BLaER1 (cell line): Measurements from ENCODE around the gene IPCEF1.
"Not testable (repeated sequence)": the region's sequence is repeated elsewhere in the genome, so short reads cannot be mapped to it uniquely, and the experiment has no call there.

ENCODE experiments used
- H3K27ac ChIP-seq: shearing (Covaris generic); formaldehyde crosslinking; 2 replicates; pipeline ENCODE4 v1.8.1; 2022
- H3K27me3 ChIP-seq: shearing (Covaris generic); formaldehyde crosslinking; 2 replicates; pipeline ENCODE4 v1.8.1; 2022
- H3K36me3 ChIP-seq: shearing (Covaris generic); formaldehyde crosslinking; 2 replicates; pipeline ENCODE4 v1.8.1; 2022
- H3K4me1 ChIP-seq: shearing (Covaris generic); formaldehyde crosslinking; 2 replicates; pipeline ENCODE4 v1.8.1; 2022
- H3K4me2 ChIP-seq: shearing (Covaris generic); formaldehyde crosslinking; 2 replicates; pipeline ENCODE4 v1.8.1; 2022
- H3K4me3 ChIP-seq: shearing (Covaris generic); formaldehyde crosslinking; 2 replicates; pipeline ENCODE4 v1.8.1; 2022
- H3K9ac ChIP-seq: shearing (Covaris generic); formaldehyde crosslinking; 2 replicates; pipeline ENCODE4 v1.8.1; 2022
- H3K9me3 ChIP-seq: shearing (Covaris generic); formaldehyde crosslinking; 2 replicates; pipeline ENCODE4 v1.8.1; 2022
- H4K20me1 ChIP-seq: shearing (Covaris generic); formaldehyde crosslinking; 2 replicates; pipeline ENCODE4 v1.8.1; 2022
- Cebpa-rat ChIP-seq: shearing (Covaris generic); IDR thresholded peaks from 2 replicates; pipeline ENCODE4 v1.8.1; 2022

IPCEF1 gene

GRCh38 chr6:154197196-154197860 lies 159.3 kb downstream of the IPCEF1 start:
- no peak overlapping the region for H3K4me2 ChIP-seq
- H3K4me3 ChIP-seq = no peak overlapping the region
- H3K9ac ChIP-seq = no peak overlapping the region
- TF ChIP-seq Cebpa-rat = no peak
- peaks cover 8% of the 10 kb centered on the region; the same call in 1 of the 2 replicates for H3K9me3 ChIP-seq
- H3K4me1 ChIP-seq = peaks cover 6% of the 10 kb centered on the region; the same call in 1 of the 2 replicates
- H3K36me3 ChIP-seq = no peaks in the 10 kb centered on the region
- H4K20me1 ChIP-seq = no peaks in the 10 kb centered on the region
- no peak overlapping the region for H3K27ac ChIP-seq
- no peaks in the 10 kb centered on the region for H3K27me3 ChIP-seq

GRCh38 chr6:154196333-154196885 lies 160.2 kb downstream of the IPCEF1 start:
- no peak for TF ChIP-seq Cebpa-rat
- no peaks in the 10 kb centered on the region for H3K27me3 ChIP-seq
- peaks cover 6% of the 10 kb centered on the region; the same call in 1 of the 2 replicates for H3K4me1 ChIP-seq
- H3K9me3 ChIP-seq = peaks cover 8% of the 10 kb centered on the region; the same call in 1 of the 2 replicates
- H3K36me3 ChIP-seq = no peaks in the 10 kb centered on the region
- no peak overlapping the region for H3K9ac ChIP-seq
- no peaks in the 10 kb centered on the region for H4K20me1 ChIP-seq
- H3K4me2 ChIP-seq = no peak overlapping the region
- no peak overlapping the region for H3K27ac ChIP-seq
- no peak overlapping the region for H3K4me3 ChIP-seq

GRCh38 chr6:154187714-154188113 lies 168.9 kb downstream of the IPCEF1 start:
- no peak overlapping the region for H3K9ac ChIP-seq
- no peak for TF ChIP-seq Cebpa-rat
- no peaks in the 10 kb centered on the region for H3K36me3 ChIP-seq
- no peaks in the 10 kb centered on the region for H4K20me1 ChIP-seq
- H3K9me3 ChIP-seq = peaks cover 4% of the 10 kb centered on the region; the same call in 1 of the 2 replicates
- no peak overlapping the region for H3K4me2 ChIP-seq
- H3K27ac ChIP-seq = no peak overlapping the region
- no peak overlapping the region for H3K4me3 ChIP-seq
- H3K27me3 ChIP-seq = no peaks in the 10 kb centered on the region
- H3K4me1 ChIP-seq = no peaks in the 10 kb centered on the region

- Histone ChIP-seq H3K27me3 (no peaks in the 10 kb centered on the region), H3K4me1 (no peaks in the 10 kb centered on the region), H3K36me3 (no peaks in the 10 kb centered on the region), H3K27ac (no peak overlapping the region), H4K20me1 (no peaks in the 10 kb centered on the region), H3K9me3 (peaks cover 3% of the 10 kb centered on the region; the same call in 1 of the 2 replicates), H3K4me2 (no peak overlapping the region), H3K4me3 (no peak overlapping the region), H3K9ac (no peak overlapping the region)
- no peak for TF ChIP-seq Cebpa-rat
Measured at GRCh38 chr6:154187203-154187602, 169.4 kb downstream of the IPCEF1 start.

- Histone ChIP-seq H3K36me3 (no peaks in the 10 kb centered on the region), H3K4me1 (no peaks in the 10 kb centered on the region), H3K27me3 (no peaks in the 10 kb centered on the region), H3K9me3 (peaks cover 7% of the 10 kb centered on the region), H3K9ac (no peak overlapping the region), H3K4me3 (no peak overlapping the region), H4K20me1 (no peaks in the 10 kb centered on the region), H3K27ac (no peak overlapping the region), H3K4me2 (no peak overlapping the region)
- TF ChIP-seq Cebpa-rat = no peak
Measured at GRCh38 chr6:154179434-154179833, 177.2 kb downstream of the IPCEF1 start.

GRCh38 chr6:154172393-154172792 lies 184.2 kb downstream of the IPCEF1 start:
- Histone ChIP-seq H3K4me1 (peaks cover 22% of the 10 kb centered on the region), H3K9me3 (peaks cover 26% of the 10 kb centered on the region)
- not testable (repeated sequence) for H3K4me2 ChIP-seq, H3K36me3 ChIP-seq, H3K4me3 ChIP-seq, H3K9ac ChIP-seq, H3K27me3 ChIP-seq, H4K20me1 ChIP-seq, H3K27ac ChIP-seq

GRCh38 chr6:154170106-154170505 lies 186.5 kb downstream of the IPCEF1 start:
- Histone ChIP-seq H3K4me2 (no peak overlapping the region), H3K9ac (no peak overlapping the region), H3K36me3 (no peaks in the 10 kb centered on the region; the same call in 1 of the 2 replicates), H4K20me1 (no peaks in the 10 kb centered on the region), H3K4me3 (no peak overlapping the region), H3K27me3 (no peaks in the 10 kb centered on the region), H3K27ac (no peak overlapping the region), H3K4me1 (peaks cover 45% of the 10 kb centered on the region), H3K9me3 (peaks cover 30% of the 10 kb centered on the region)
- TF ChIP-seq Cebpa-rat = no peak

GRCh38 chr6:154169193-154169847 lies 187.3 kb downstream of the IPCEF1 start:
- no peak overlapping the region for H3K9ac ChIP-seq
- H3K27ac ChIP-seq = no peak overlapping the region
- no peaks in the 10 kb centered on the region for H4K20me1 ChIP-seq
- peak overlapping the region; percentile 23; the same call in 1 of the 2 replicates for H3K4me2 ChIP-seq
- H3K9me3 ChIP-seq = peaks cover 30% of the 10 kb centered on the region
- H3K36me3 ChIP-seq = no peaks in the 10 kb centered on the region; the same call in 1 of the 2 replicates
- no peak; the same call in 1 of the 2 replicates for TF ChIP-seq Cebpa-rat
- no peaks in the 10 kb centered on the region for H3K27me3 ChIP-seq
- no peak overlapping the region for H3K4me3 ChIP-seq
- peaks cover 52% of the 10 kb centered on the region for H3K4me1 ChIP-seq

GRCh38 chr6:154167126-154167525 lies 189.5 kb downstream of the IPCEF1 start:
- H3K4me3 ChIP-seq = no peak overlapping the region
- H3K36me3 ChIP-seq = no peaks in the 10 kb centered on the region; the same call in 1 of the 2 replicates
- H3K9ac ChIP-seq = peak overlapping the region; percentile 13; the same call in 1 of the 2 replicates

GRCh38 chr6:154166140-154166539 lies 190.5 kb downstream of the IPCEF1 start:
- Histone ChIP-seq H3K9ac (no peak overlapping the region), H3K4me3 (peak overlapping the region; percentile 24; the same call in 1 of the 2 replicates), H3K9me3 (peaks cover 18% of the 10 kb centered on the region), H3K27ac (peak overlapping the region; percentile 73), H3K4me1 (peaks cover 78% of the 10 kb centered on the region), H3K36me3 (no peaks in the 10 kb centered on the region; the same call in 1 of the 2 replicates), H4K20me1 (no peaks in the 10 kb centered on the region), H3K27me3 (no peaks in the 10 kb centered on the region), H3K4me2 (peak overlapping the region; percentile 82)
- TF ChIP-seq Cebpa-rat = no peak

More at GRCh38 chr6:154167126-154167525, 189.5 kb downstream of the IPCEF1 start:
- Histone ChIP-seq H3K27ac (peak overlapping the region; percentile 73), H3K9me3 (peaks cover 19% of the 10 kb centered on the region), H3K4me2 (peak overlapping the region; percentile 82), H4K20me1 (no peaks in the 10 kb centered on the region), H3K4me1 (peaks cover 71% of the 10 kb centered on the region), H3K27me3 (no peaks in the 10 kb centered on the region)
- TF ChIP-seq Cebpa-rat = no peak
